HK-2 (cell line): ENCODE results near the gene REV3L.

ENCODE experiments used
- DNase-seq: peaks from one replicate; pipeline ENCODE4 v3.0.0-alpha.2; 2018; ENCODE audit not compliant: unreplicated experiment

Gene REV3L

DNA sequence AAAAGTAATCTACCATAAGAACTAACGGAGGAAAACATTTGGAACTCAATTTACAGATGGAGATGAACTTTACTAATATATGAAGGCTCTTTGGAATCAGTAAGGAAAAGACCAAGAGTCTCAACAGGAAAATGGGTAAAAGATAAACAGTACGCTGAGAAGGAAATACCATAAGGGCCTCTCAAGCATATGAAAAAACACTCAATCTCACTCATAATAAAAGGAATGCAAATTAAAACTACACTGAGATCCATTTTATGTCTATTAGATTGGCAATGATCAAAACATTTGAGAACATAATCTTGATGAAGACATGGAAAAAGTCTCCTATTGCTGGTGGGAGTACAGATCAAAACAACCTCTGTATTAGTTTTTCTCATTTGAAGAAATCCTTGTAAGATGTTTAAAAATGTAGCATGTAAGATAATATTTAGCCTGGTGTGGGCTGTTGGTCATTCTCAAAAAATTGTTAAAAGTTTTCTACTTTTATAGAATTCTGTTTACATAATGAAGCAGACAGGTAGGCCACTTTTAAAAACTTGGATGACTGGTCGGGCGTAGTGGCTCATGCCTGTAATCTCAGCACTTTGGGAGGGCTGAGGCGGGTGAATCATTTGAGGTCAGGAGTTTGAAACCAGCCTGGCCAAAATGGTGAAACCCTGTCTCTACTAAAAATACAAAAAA lies 14.5 kb downstream of the REV3L start:
- DNase-seq: no peak

DNA sequence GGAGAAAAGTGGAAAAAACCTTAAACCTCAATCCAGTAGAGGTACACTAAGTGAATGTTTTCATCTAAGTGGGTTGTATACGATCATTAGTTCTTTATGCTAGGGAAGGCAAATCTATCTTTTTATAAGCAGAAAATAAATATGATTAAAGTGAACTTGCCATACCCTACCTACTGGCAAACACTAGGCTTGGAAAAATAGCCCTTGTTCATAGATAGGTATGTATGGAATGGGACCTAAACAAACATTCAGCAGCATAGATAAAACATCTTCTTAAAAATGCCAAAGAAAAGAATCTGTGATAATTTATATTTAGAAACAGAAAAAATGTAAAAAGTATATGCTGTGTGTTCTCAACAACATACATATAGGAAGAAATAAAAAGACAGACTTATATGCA lies 18.8 kb downstream of the REV3L start:
- DNase-seq: no peak

DNA sequence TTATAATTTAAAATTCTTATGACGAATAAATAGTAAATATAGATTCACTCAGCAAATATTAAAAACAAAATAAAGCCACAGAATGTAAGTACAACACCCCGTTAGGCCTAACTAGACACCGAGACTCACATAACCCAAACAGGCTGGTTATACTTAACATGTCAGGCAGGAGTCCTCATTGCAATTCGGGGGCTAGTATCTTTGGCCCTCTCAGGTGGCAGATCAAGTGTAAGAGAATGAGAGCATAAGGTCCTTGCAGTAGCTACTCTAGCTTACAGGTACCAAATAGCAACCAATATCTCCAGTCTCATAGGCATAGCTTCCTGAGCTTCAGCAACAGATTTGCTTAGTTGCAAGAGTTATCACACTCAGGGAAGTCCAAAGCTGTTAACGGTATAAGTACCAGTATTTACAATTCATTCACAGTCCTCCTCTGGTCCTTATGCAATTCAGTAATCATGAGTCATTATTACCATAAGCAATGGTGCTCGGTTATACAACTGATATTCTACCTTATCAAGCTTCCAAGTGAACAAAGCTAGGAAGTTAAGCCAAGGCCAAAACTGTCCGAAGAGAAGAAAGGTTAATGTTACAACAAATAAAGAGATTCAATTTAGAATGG lies 20.1 kb downstream of the REV3L start:
- DNase-seq: no peak

DNA sequence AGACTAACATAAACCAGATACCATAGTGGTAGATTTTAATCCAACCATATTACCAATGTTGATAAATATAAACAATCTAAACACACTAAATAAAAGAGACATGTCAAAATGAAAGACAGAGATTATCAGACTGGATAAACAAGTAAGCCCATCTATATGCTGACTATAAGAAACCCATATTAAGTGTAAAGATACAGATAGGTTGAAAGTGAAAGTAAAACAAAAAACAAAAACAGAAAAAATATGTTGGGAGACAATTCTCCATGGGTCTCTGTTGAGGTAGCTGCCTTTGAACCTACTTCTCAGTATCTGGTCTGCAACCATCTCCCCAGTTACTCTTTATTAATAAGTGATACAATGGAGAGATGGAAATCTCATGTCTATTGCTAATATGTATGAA lies 21.2 kb downstream of the REV3L start:
- DNase-seq: no peak

DNA sequence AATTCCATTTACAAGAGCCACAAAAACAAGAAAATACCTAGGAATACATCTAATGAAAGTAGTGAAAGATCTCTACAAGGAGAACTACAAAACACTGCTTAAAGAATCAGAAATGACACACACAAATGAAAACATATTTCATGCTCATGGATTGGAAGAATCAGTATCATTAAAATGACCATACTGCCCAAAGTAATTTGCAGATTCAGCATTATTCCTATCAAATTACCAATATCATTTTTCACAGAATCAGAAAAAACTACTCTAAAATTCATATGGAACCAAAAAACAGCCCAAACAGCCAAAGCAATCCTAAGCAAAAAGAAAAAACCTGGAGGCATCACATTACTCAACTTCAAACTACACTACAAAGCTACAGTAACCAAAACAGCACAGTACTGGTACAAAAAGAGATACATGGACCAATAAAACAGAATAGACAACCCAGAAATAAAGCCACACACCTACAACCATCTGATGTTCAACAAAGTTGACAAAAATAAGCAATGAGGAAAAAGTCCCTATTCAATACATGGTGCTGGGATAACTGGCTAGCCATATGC lies 24.3 kb downstream of the REV3L start:
- DNase-seq: no peak

DNA sequence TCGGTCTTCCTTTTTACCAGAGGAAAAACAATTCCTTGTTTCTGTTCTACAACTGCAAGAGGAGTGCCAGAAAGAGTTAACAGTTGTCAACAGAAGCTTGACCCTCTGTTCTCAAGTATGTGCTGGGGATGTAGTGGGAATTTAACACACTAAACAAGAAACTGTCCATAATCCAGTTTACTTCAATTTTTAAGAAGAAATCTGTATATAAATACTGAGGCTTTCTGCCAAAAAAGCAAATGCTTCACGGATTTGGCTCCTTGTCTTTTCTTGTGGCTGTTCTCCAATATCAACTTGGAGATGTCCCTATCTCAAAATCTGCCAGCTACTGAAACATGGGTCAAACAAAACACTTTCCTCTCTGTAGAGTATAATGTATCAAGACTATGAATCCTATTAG lies 26.8 kb downstream of the REV3L start:
- DNase-seq: no peak

DNA sequence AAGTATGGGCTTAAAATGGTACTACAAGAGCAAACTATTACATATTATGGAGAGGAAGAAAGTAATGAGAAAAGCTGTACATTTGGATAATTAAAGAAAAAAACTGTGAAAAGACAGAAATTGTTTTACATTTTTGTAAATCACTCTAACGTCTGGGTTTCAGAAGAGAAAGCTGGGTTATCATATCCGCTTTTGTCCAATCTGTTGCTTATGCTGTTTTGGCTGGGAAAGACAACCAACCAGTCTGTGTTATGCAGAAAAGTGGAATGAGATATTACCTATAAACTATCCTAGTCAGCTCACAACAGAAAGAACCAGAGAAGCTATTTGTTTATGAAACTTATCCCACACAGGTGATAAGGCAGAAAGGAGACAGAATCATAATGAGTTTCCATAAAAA lies 32.4 kb downstream of the REV3L start:
- no peak for DNase-seq

DNA sequence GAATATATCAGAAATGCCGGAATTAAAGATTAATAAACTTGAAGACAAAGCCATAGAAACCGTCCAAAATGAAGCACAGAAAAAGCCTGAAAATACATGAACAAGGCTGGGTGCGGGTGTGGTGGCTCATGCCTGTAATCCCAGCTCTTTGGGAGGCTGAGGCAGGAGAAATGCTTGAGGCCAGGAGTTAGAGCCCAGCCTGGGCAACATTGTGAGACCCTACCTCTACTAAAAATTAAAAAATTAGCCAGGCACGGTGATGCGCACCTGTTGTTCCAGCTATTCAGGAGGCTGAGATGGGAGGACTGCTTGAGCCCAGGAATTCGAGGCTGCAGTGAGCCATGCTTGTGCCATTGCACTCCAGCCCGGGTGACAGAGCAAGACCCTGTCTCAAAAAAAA lies 32.9 kb downstream of the REV3L start:
- no peak for DNase-seq

GRCh38 chr6:111449129-111449528 lies 33.9 kb downstream of the REV3L start:
- no peak for DNase-seq

- DNase-seq: no peak
These were observed 36.0 kb downstream of the REV3L start for GRCh38 chr6:111447051-111447450.

DNA sequence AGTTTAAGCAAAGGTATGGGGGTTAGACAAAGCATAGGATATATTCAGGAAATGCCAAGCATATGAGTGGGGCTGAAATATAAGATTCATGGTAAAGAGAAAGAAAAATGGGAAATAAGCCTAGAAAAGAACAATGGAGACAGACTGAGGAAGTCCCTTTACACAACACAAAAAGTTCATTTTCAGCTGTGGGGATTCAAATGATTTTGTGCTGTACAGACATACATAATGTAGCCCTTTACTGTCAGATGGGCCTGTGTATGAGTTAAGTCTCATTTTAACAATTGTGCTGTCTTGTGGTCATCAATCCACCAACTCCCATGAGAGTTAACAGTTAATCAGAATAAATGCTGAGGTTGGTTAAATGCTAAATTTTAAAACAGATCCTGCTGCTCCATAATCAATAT lies 37.2 kb downstream of the REV3L start:
- DNase-seq: no peak

DNA sequence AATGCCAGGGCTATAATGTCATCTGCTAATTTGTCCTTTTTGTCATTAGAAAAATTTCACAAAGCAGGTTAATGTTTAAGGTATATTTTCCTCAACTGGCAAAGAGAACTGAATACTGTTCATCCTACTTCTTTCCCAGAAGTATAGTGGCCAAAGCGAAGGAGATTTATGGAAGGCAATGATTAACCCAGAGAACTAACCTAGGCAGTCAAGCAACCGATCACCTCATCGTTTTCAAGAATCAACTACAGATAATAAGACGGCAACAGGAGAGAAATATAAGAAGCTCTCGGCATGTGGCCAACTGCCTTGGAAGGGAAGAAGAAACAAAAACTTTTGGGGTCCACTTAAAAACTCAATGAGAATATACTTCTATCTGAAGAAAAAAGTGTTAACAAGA lies 38.2 kb downstream of the REV3L start:
- no peak for DNase-seq

- DNase-seq: no peak
These were observed 41.3 kb downstream of the REV3L start for GRCh38 chr6:111441678-111442243.

DNA sequence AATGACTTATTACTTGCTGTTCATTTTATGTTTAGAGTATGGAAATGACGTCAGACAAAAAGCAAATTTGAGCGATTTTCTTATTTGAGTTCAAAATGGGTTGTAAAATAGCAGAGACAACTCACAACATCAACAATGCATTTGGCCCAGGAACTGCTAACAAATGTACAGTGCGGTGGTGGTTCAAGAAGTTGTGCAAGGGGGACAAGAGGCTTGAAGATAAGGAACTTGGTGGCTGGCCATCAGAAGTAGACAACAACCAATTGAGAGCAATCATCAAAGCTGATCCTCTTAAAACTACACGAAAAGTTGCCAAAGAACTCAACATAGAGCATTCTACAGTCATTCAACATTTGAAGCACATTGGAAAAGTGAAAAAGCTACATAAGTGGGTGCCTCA lies 43.8 kb downstream of the REV3L start:
- DNase-seq: no peak

GRCh38 chr6:111437573-111437972 lies 45.4 kb downstream of the REV3L start:
- DNase-seq: no peak

- DNase-seq: no peak
These were observed 50.5 kb downstream of the REV3L start for GRCh38 chr6:111432511-111432910.

- DNase-seq: no peak
These were observed 52.2 kb downstream of the REV3L start for GRCh38 chr6:111430605-111431376.

DNA sequence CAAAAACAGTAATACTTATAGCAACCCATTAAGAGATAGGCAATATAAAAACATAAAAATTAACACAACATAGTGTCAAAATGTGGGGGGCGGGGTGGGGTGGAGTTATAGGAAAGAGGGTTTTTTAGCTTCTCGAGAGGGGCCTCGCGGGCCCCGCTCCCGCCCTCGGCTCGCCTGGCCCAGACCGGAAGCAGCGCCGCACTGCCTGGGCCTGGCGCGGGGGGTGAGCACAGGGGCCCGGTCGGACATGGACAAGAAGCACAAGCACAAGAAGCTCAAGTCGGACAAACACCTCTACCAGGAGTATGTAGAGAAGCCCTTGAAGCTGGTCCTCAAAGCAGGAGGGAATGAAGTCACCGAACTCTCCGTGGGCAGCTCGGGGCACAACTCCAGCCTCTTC lies 53.4 kb downstream of the REV3L start:
- no peak for DNase-seq

DNA sequence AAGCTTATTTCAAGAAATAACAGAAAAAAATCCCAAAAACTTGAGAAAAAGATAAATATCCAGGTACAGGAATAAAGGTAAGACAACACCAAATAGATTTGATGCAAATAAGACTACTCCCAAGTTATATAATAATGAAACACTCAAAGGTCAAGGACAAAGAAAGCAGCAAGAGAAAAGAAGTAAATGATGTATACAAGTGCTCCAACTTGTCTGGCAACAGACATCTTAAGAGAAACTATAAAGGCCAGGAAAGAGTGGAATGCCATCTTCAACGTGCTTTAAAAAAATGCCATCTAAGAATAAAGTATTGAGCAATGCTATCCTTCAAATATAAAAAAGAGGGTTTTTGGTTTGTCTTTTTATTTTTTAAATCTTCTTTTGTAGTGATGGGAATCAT lies 54.2 kb downstream of the REV3L start:
- DNase-seq: no peak

DNA sequence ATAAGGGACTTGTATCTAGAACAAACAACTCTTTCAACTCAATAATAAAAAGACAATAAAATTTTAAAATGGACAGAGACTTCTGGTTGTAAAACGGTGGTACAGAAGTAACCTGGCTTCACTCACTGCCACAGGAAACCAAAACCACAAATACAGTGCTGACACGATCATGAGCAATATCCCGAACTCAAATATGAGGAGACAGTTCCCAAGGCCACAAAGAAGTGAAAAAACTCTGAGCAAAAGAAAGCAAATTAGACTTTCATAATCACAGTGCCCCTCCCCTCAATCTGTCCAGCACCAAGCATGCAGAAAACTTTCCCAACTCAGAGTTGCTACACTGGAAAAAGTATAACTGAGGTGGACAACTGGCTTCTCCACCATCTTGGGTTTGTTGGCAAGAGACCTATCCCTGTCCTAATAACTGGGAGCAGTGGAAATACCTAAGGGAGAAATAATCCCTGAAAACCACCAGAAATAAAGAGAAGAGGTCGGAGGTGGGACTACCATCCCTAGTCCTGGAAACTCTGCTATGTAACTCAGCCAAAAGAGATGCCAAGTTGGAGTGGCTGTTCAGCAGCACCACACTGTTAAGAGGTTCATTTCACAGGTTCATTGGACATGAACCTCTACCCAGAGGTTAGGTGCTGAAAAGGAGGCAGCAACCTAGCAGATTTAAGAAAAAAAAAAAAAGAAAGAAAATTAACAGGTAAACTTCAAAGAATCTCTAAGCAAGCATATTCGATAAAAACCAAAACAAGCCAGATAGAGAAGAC lies 55.5 kb downstream of the REV3L start:
- peak; percentile 15 for DNase-seq

- no peak for DNase-seq
These were observed 58.8 kb downstream of the REV3L start for GRCh38 chr6:111423960-111424846.
